Non-pigmented ciliary epithelial cell (primary cell): Measurements from ENCODE around the gene TSR1.
A peak's percentile ranks its signal among the peaks of the same experiment; 100 is the strongest.

ENCODE experiments used
- DNase-seq: peaks from one replicate; pipeline ENCODE4 v3.0.0-alpha.2; 2010; ENCODE audit warnings: low read depth

TSR1 gene

DNA sequence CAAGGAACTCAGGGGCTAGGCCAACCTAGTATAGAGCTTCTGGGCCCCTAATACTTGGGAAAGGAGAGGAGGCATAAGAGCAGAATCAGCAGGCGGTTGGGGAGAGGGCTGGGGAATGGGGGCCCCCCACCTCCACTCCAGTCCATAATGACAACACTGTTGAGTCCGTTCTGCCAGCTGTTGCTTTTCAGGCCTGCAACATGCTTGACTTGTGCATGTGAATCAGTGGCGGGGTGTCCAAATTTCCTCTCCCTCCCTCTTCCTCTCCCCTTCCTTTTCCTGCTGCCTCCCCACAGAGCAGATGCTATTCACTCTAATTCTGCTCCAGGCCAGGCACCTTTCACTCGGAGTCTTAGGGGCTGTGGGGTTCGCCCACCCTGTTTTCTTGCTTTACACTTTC, 32.8 kb upstream of the TSR1 start:
- no peak for DNase-seq

DNA sequence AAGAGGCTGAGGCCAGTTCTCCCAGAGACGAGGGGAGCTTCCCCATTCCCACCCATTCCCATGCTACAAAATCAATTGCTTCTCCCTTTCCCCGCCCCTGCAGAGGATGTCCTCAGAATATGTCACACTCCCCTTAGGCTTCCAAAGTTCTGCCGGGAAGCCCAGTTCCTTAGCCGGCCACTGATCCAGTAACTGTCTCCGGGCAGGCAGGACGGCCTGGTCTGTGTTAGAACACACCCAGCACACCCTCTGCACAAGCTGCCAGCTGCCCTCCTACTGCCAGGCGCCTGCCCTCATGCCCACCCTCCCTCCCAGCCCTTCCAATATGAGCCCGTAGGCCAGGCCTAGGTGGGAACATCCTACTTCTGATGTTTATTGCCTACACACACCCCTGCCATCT, 32.1 kb upstream of the TSR1 start:
- DNase-seq, result no peak

DNA sequence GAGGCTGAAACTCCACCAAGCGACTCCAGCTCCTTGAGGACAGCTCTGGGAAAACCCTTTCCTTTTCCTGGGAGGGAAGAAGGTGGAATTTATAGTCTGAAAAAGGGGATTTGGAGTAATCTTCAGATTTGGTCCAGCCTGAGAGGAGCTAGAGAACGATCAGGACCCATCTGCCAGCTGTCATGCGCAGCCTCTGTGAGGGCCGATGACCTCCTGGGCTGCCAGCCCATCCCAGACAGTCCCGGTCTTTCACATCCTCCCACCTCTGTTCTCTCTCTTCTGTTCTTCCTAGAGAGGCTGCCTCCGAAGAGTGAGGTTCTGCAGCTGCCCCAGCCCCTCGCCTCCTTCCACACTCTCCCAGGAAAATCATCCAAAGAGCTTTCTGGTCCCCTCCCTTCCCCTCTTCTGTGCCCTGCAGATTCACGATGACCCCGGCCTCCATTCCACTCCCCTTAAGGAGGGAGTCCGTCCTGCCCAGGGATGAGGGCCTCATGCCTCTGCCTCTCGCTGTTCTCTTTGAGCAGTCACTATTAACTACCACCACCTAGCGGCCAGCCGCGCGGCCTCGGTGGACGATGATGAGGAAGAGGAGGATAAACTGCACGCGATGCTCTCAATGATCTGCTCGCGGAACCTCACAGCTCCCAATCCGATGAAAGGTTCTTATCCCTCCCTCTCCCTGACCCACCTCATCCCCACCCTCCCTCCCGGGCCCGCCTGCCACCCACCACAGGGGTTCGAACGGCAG, 30.7 kb upstream of the TSR1 start:
- DNase-seq, result no peak

DNA sequence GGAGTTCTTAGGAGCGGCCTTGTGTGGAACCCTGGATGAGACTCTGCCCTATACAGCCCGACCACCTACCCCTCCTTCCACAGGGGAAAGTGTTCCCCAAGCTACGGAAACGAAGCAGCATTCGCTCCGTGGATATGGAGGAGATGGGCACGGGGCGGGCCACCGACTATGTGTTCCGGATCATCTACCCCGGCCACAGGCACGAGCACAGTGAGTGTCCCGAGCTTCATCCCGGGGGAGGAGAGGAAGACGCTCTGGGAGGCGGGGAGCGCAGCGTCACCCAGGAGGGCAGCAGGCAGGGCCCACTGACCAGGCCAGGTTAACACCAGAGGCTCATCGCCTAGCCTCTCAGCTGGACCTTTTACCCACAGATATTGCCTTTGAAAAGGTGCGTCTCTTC, 28.9 kb upstream of the TSR1 start:
- no peak for DNase-seq

DNA sequence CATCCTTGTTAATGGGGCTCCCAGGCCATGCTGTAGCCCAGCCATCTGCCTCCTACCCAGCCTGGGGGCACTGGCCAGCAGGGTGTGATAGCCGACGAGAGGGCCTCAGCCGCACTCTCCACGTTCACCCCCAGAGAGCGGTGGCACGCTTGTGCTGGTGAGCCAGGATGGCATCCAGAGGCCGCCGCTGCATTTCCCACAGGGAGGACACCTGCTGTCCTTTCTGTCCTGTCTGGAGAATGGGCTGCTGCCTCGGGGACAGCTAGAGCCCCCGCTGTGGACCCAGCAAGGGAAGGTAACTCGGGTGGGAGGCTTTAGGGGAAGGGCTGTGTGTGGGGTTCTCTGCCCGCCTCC, 28.5 kb upstream of the TSR1 start:
- no peak for DNase-seq

DNA sequence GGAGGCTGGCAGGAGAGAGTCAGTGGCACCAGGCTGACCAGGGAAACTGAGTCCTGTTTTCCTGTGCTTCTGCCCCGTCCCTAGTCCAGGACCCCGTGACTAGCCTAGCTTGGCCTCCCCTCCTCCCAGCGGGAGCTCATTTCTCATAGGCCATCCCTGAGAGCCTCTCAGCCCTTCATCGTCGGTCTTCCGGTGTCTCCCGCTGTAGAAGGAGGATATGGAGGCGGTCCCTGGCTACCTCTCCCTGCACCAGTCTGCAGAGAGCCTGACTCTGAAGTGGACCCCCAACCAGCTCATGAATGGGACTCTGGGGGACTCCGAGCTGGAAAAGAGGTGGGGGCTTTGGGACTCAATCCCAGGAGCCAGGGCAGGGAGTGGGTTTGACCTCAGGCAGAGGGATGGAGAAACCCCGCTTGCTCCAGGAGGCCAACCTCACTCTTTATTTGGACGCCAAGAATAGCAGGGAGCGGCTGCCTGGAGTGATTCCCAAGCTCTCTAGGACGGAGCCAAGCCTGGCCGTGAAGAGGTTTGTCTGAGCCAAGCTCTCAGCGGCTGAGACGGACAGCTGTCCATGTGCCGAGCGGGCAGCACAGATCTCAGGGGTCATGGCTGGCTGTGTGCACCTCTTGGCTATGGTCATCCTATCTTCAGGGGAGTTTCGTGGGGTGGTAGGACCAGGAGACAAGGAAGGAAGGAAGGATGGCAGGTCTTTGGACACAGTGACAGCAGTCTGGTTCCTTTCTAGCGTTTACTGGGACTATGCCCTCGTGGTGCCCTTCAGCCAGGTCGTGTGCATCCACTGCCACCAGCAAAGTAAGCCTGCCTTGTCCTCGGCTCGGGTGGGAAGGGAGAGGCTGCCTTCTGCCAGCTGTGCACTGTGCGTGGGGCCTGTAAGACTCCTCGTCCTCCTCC, 27.9 kb upstream of the TSR1 start:
- no peak for DNase-seq

DNA sequence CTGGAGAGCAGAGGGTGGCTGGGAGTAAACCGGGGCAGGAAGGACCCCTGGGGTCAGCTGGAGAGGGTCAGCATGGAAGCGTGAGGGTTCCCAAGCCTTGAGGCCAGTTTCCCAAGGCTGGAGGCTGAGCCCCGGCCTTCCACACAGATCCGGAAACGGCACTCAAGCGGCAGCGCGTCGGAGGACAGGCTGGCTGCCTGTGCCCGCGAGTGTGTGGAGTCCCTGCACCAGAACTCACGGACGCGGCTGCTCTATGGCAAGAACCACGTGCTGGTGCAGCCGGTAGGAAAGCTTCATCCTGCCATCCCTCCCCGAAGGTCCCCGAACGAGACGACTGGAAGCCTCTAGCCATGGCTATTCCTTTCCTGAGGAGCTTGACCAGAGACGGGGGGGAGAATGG, 27.1 kb upstream of the TSR1 start:
- no peak for DNase-seq

DNA sequence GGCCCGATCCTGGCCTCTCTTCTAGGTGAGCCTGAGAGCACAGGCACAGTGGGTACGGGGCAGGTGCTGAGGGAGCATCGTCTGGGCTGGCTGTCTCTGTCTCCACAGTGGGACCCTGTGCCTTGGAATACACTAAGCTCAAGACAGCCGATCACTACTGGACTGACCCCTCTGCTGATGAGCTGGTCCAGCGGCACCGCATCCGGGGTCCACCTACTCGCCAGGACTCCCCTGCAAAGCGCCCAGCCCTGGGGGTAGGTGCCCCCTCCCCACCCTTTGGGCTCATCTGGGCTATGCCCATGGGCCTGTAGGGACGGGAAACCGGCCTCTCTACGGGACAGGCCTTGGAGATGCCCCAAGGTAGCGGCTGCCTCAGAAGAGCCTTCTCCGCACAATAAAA, 26.6 kb upstream of the TSR1 start:
- no peak for DNase-seq

DNA sequence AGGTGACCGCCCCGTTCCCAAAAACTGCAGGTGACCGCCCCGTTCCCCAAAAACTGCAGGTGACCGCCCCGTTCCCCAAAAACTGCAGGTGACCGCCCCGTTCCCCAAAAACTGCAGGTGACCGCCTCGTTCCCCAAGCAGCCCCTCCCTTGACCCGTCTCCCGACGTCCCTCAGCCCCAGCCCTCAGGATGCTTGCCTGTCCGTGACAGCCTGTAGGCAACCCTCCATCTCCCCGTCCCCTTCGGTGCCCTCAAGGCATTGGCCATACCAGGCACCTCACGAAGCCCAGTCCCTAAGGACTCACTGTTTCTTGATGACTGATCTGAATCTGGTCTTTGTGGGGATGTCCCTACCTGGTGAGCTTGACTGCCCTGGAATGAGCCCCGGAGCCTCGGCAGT, 26.2 kb upstream of the TSR1 start:
- DNase-seq, result no peak

DNA sequence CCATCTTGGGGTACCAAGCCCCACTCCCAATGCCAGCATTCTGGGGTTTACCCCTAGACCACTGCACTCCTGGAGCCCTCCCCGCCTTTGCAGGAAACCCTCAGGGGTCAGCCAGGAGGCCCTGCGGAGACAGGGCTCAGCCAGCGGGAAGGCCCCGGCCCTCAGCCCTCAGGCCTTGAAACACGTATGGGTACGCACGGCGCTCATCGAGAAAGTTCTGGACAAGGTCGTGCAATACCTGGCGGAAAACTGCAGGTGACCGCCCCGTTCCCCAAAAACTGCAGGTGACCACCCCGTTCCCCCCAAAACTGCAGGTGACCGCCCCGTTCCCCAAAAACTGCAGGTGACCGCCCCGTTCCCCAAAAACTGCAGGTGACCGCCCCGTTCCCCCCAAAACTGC, 25.8 kb upstream of the TSR1 start:
- no peak for DNase-seq

DNA sequence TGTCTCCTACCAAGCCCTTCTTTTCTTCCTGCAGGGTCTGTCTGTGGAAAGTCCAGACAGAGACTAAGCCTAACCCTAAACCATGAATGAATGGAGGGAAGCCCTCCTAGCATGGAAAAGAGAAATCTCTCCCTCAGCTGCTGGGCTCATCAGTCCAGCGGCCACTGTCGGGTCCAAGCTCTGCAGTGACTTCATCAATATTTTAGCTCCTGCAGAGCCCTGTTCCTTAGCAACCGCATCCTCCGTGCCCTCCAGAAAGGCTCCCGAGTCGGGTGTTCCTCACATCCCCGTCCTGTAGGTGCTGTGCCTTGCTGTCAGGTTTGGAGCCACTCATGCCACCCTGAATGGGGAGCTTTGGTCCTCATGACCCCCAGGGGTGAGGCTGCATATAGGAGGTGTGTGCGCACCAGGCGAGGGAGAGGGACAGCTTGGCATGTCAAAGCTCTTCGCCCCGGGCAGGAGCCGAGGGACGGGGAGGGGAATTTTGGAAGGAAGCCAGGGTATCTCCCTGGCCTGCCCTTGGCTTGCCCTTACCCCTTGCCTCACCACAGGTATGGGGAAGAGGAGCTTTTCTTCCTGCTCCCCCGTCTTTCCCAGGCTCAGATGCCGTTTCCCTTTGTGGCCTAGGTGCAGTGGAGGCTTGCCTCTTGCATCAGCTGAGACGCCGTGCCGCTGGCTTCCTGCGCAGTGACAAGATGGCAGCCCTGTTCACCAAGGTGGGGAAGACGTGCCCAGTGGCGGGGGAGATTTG, 24.9 kb upstream of the TSR1 start:
- no peak for DNase-seq

DNA sequence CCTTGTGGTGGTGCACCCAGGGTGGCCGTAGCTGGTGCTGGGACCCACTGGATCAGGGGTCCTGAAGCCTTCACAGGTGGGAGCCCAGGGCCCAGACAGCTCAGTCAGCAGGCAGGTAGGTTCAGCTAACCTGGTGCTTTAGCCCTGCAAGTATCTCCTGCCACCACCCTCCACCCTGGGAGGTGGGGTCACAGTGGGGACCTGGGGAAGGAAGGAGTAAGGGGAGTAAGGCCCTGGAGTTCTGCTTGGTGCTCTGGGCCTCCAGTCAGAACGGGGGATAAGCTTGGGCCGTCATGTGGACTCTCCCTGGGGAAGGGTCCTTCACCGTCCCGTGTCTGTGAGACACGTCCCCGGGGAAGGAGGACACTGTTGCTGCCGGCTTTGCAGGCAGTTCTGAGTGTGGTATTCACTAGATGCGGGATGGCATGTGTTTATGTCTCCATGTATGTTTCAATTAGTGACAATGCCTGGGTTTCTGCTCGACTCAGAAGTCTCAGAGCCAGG, 21.7 kb upstream of the TSR1 start:
- DNase-seq, result no peak

DNA sequence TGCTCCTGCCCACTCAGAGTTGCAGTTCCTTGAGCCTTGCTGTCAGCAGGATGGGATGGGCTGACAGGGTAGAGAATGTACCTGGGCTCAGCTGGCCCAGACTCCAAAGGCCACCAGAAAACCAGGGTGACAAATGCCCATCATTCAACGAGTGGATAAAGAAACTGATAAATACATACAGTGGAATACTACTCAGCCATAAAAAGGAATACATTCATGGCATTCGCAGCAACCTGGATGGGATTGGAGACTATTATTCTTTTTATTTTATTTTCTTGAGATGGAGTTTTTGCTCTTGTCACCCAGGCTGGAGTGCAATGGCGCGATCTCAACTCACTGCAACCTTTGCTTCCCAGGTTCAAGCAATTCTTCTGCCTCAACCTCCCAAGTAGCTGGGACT, 21.0 kb upstream of the TSR1 start:
- no peak for DNase-seq

DNA sequence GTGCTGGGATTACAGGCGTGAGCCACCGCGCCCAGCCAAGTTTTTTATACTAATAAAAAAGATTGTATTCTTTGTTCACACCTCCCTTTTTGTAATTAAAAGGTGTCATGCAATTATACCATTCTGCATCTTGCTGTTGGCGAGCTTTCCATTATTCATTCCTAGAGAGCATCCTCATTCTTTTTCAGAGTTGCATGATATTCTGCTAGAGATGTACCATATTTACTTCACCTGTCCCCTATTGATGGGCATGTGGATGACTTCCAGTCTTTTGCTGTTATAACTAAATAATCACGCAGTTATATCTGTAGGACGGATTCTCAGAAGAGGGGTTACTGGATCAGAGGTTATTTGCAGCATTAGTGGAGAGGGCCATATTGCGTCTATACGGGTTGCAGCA, 18.1 kb upstream of the TSR1 start:
- no peak for DNase-seq

DNA sequence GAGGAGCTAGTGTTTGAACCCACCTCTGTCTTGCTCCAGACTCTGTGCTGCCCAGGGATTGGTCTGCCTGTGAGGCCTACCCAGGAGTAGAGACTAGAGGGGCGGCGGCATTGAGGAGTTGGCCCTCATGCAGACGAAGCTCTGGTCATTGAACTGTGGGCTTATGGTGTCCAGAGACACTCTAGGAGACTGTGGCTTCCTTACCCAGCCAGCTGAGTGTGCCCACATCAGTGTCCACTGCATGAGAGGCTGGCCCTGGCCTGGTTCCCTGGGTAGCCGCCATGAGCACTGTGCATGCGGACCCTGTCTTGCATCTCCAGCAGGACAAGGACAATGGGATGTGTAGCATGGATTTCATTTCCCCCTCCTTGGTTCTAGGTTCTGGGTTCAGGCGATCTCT, 15.0 kb upstream of the TSR1 start:
- DNase-seq, result no peak

DNA sequence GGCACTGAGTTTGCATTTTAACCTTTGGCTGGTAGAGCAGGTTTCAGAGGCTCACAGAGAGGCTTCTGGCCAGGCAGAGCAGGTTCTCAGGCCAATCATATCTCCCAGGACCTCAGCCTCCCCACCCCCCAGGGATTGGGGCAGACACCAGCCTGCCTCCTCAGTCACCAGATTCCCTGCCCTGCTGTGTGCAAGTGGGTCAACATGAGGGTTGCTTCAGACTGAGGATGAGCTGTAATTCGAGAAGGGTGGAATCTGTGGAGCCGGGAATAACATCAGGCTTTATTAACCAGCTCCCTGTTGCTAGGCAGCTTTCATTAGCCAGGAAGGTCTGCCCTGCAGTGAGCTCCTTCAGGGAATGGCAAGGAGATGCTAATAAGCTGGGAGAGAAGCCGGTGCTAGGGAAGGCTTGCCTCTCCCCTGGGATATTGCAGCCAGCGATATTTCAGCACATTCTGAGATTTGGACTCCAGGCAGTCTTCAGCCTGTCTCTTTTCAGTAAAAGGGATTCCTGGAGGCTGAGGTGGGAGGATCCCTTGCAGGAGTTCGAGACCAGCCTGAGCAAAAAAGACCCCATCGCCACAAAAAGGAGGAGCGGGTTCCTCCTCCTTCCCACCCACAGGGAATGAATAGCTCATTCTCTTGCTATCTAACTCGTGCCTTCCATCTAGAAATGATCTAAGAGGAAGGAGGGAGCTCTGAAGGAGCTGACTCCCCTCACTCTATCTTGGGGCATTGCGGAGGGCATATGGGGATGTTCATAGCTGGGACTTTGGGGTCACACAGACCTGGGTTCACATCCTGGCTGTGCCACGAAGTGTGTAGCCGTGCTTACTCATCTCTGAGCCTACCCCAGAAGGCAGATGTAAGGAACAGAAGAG, 11.8 kb upstream of the TSR1 start:
- DNase-seq, result peak; percentile 24

DNA sequence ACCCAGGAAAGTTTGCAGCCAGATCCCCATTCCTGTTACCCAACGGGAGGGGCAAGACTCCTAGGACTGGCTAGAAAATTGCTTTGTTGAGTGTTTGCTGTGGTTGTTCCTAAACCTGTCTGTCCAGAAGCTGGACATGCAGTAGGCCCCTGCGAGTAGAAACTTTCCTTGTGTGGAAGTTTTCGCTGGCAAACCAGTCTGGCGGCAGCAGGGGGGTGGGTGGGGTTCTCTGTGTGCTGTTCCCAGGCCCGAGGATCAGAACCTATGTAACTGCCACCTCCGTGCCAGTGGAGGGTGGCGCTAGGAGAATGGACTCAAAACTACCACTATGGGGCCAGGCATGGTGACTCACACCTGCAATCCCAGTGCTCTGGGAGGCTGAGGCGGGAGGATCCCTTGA, 10.2 kb upstream of the TSR1 start:
- DNase-seq, result no peak

DNA sequence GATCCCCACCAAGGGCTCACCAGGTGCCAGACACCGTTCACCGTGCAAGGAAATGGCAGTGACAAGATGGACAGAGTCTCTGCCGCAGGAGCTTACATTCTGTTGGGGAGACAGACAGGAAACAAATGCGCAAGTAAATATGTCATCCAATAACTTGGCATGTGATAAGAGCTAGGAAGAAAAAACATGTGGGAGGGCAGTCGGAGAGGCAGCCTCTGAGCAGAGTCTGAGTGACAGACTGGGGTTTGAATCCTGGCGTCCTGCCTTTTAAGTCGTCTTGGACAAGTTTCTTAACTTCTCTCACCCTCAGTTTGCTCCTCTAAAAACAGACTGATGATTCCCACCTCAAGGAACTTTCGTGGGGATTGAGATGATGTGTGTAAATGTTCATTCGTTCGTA, 8.3 kb upstream of the TSR1 start:
- no peak for DNase-seq

DNA sequence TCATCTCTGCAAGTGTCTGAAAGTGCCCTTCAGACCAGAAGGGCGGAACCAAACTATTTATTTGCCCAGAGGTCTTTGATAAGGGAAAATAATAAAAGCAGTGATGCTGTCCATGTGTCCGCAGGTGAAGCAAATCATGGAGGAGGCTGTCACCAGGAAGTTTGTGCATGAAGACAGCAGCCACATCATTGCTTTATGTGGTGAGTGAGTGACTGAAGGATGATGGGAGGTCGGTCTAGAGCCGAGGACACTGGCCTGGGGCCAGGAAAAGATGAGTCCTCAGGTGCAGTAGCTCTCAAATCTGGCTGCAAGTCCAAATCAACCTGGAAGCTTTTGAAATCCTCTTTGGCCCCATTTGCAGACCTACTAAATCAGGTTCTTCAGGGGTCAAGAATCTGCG, 7.2 kb upstream of the TSR1 start:
- DNase-seq, result no peak

DNA sequence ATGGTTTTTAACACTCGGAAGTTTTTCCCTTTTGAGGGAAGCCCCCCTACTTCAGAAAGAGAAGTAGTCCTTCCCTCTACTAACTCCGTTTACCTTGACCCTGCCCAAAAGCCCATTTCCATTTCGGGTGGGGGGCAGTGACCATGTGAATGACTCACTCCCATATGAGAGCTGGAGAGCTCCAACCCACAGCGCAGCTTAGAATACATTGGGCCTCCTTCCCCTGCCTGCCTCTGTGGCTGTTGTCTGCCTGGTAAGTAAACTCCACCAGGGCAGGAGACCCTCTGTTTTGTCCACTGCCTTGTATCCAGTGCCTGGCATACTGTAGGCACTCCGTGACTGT, 2.0 kb upstream of the TSR1 start:
- DNase-seq, result no peak

DNA sequence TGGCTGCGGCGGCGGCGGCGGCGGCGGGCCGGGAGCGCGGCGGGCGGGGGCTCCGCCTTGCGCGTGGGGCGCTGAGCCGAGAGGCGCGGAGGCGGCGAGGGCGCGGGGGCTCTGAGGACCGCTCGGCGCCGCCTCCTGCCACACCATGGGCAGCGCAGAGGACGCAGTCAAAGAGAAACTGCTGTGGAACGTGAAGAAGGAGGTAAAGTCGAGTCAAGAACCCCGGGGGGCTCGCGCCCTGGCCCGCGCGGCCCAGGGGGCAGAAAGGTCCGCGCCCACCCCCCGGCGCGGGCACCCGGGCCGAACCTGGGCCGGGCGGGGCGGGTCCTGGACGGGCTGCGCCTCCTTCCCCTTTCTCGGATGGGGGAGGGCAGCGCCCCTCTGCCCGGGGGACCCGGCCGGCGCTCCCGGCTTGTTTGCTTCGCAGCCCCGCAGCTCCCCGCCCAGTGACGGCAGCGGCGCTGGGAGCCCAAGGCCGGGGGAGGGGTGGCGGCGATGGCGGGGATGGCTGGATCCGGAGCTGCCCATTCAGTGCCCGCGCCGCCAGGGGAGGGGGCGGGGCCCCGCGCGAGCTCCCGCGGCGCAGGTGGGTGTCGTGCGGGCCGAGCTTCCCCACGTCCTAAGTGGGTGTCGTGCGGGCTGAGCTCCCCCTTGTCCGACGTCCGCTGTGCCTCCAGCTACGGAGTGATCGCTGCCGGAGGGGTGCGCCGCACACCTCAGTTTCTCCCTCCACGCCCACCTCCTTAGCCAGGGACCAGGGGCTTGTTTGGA, 1.5 kb upstream of the TSR1 start:
- DNase-seq, result no peak
